Activated CD8-positive, alpha-beta memory T cell treated with anti-CD3 and anti-CD28 coated beads for 36 hours (primary cell): ENCODE data around the gene MFN2. TPM values are rescaled to one million over a fixed set of nuclear protein-coding genes. Genes with fewer than 3 reads are reported as not detected.
"Not testable (repeated sequence)": the region's sequence is repeated elsewhere in the genome, so short reads cannot be mapped to it uniquely, and the experiment has no call there.

Experiments used
- CTCF ChIA-PET: fragments of 350-600 bp; sonication (Branson Sonifier 250); formaldehyde crosslinking; loops from one replicate; lab custom pipeline; 2021; ENCODE audit warnings: antibody characterized with exemption; lab: Charles Lee
- POLR2A ChIA-PET: fragments of 350-600 bp; sonication (Branson Sonifier 250); formaldehyde crosslinking; loops from one replicate; lab custom pipeline; 2021; ENCODE audit warnings: antibody characterized with exemption; lab: Charles Lee
- total RNA-seq, 2 experiments: library from RNA; stranded (reverse); gene quantifications; one replicate each; pipeline ENCODE4 v1.2.3, GENCODE V29; 2021

Gene MFN2
- total RNA-seq, 2 experiments from 2014 or later = 85.9 to 92.6 TPM

DNA sequence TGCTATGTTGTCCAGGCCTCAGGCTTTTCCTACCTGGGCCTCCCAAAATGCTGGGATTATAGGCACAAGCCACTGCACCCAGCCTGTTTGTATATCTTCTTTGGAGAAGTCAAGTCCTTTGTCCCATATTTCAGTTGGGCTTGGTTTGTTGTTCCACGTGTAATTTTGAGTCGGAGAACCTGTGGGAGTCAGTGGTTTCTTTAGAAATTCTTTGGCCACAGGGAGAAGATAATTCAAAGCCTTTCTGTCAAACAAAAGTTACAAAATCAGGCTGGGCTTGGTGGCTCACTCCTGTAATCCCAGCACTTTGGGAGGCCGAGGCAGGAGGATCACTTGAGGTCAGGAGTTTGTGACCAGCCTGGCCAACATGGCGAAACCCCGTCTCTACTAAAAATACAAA, 53.2 kb downstream of the MFN2 start:
- POLR2A ChIA-PET = not testable (repeated sequence)
- CTCF ChIA-PET = interaction anchor here (0.6 kb wide), 1 partner anchor 65 kb away, joined by 3 read pairs; no protein-coding TSS in a partner anchor

DNA sequence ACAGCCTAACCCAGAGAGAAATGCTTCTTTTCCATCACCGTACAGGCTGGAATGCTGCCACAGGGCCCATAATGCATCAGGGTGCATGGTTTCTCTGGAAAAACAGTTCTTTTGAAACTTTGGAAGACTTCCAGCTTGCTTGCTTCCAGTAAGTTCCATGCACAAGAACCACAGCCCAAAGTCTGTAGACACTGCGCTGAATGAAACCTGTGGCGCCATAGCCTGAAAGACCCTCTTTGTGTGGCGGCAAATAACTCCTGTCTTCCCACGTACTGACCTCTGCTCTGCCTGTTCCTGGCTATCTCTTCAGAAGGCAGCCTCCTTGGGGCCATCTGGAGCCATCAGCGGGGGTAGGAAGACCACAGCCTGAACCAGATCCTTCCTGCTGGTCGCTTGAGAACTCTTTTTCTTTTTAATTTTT, 54.1 kb downstream of the MFN2 start:
- CTCF ChIA-PET = no interaction called here
- POLR2A ChIA-PET = no interaction called here

DNA sequence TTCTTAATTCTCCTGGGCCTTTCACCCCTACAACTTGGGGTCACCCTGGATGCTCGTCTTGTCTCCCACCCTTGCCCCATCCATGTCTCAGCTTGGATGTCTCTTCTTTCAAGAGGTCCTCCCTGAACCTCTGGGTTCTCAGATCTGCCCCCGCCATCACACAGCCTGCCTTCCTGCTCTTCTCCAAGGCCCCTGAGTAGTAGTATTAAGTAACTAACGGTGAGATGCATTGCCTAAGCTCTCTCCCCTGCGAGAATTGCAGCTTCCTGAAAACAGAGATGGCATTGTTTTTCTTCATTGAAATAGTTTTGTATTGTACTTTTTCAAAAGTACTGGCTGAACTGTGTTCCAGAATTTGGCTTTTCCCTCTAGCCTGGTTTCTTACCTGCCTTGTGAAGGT, 55.1 kb downstream of the MFN2 start:
- POLR2A ChIA-PET = no interaction called here
- CTCF ChIA-PET = interaction anchor here (0.7 kb wide), 1 partner anchor 26 kb away, joined by 3 read pairs; no protein-coding TSS in a partner anchor

DNA sequence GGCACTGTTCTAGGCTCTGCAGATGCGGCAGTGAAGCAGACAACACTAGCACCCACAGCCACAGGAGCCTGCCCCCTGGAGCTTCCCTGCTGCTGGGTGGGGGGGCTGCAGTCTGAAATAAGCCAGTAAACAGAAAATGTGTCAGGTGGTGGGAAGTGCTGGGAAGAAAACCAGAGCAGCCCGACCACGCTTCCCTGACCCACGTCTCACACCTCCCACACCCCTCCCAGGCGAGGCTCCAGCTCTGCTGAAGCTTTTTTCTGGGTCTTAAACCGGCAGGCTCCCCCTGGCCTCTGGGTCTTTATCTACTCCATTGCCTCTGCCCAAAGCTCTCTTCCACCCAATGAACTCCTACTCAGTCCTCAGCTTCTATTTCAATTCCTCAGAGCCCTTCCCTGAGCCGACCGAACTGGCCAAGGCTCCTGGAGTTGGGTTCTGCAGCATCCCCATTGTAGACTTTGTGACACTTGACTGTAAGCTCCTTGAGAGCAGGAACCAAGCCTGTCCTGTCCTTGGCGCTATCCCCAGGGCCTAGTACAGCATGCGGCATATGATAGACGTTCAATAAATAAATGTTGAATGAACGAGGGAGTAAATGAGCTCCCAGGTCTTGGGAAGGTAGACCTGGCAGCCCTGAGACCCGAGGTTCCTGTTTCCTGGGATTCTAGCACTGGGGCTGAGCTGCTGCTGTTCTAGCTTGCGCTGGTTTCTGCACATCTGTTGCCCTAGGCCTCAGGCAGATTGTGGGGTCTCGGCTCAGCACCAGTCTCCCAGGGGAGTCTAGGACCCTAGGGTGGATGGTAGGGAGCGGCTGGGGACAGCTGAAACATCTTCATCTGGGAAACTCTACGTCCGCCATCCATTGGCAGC, 57.5 kb downstream of the MFN2 start:
- ChIA-PET CTCF (interaction anchor here (1.1 to 1.9 kb wide), 3 partner anchors 30 to 44 kb away, joined by 4 to 5 read pairs (median 5); no protein-coding TSS in a partner anchor), POLR2A (interaction anchor here (0.7 to 0.9 kb wide), 2 partner anchors 13 to 130 kb away, joined by 3 read pairs; no protein-coding TSS in a partner anchor)

DNA sequence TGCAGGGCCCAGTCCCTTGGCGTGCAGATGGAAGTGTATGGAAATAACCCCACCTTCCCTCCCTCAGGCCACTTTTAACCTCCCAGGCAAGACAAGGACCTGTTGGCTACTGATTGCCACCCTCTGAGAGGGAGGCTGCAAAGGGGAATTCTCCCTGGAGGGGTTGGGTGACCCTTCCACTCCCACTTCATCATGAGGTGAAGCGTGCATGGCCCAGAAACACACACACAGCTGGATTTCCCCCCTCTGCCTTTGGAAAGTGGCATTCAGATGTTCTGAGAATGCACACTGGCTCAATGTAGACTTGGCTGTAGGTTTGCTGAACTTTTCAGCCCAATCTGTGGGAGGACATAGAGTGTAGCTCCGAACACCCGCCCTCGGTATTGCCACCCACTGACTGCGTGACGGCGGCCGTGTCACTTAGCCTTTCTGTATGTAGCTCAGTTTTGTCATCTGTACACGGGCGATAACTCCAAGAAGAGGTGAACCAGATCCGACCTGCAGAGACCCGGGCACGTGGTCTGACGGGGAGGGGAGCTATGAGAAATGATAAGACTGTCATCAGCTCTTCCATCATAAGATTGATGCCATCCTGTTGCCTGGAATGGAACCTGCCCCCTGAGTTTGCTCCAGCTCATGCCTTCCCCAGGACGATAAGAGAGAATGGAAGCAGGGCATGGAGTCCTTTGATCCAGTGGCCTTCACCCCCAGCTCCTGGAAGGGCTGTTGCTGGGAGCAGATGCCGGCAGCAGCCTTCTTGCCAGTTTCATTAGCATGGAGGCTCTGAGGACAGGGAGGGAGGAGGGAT, 58.3 kb downstream of the MFN2 start:
- ChIA-PET POLR2A (interaction anchor here (0.7 to 0.9 kb wide), 2 partner anchors 12 to 131 kb away, joined by 3 read pairs; no protein-coding TSS in a partner anchor), CTCF (interaction anchor here (0.7 to 1.9 kb wide), 7 partner anchors 8 to 82 kb away, joined by 3 to 5 read pairs (median 4); partner anchors contain the start of gene MIIP)

DNA sequence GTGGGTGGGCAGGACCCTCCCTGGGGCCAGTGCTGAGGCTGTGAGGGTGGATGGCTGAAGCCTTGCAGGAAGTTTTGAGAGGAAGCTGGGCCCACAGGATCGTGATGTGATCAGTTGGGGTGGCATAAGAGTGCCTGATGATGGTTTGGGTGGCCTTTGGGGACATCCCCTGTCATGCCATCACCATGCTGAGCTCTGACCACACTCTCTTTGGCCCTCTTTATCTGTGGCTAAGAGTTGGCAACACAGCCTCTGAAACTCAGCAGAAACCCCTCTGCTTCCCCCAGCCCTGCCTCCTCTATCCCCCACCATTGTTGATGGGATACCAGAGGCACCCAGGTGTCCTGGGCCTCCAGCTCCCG, 58.9 kb downstream of the MFN2 start:
- POLR2A ChIA-PET = interaction anchor here (1.4 kb wide), 1 partner anchor 129 kb away, joined by 5 read pairs; no protein-coding TSS in a partner anchor

DNA sequence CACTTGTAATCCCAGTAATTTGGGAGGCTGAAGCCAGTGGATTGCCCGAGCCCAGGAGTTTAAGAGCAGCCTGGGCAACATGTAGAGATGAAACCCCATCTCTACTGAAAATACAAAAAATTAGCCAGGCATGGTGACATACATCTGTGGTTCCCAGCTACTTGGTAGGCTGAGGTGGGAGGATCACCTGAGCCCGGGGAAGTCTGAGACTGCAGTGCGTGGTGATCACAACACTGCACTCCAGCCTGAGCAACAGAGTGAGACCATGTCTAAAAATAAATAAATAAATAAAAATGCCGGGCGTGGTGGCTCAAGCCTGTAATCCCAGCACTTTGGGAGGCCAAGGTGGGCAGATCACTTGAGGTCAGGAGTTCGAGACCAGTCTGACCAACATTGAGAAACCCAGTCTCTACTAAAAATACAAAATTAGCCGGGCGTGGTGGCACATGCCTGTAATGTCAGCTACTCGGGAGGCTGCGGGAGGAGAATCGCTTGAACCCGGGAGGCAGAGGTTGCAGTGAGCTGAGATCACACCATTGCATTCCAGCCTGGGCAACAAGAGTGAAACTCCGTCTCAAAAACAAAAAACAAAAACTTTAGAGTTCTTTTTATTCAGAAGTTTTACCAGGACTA, 59.7 kb downstream of the MFN2 start:
- ChIA-PET CTCF (interaction anchor here (0.6 to 1.5 kb wide), 5 partner anchors 8 to 38 kb away, joined by 3 to 5 read pairs (median 3); partner anchors contain the start of gene MIIP), POLR2A (interaction anchor here (0.6 to 1.4 kb wide), 4 partner anchors 21 to 195 kb away, joined by 4 to 16 read pairs (median 6); partner anchors contain the start of gene MIIP)

More for the DNA sequence above, 58.9 kb downstream of the MFN2 start:
- CTCF ChIA-PET = interaction anchor here (0.7 to 1.7 kb wide), 5 partner anchors 8 to 82 kb away, joined by 3 to 5 read pairs (median 4); partner anchors contain the start of gene MIIP

DNA sequence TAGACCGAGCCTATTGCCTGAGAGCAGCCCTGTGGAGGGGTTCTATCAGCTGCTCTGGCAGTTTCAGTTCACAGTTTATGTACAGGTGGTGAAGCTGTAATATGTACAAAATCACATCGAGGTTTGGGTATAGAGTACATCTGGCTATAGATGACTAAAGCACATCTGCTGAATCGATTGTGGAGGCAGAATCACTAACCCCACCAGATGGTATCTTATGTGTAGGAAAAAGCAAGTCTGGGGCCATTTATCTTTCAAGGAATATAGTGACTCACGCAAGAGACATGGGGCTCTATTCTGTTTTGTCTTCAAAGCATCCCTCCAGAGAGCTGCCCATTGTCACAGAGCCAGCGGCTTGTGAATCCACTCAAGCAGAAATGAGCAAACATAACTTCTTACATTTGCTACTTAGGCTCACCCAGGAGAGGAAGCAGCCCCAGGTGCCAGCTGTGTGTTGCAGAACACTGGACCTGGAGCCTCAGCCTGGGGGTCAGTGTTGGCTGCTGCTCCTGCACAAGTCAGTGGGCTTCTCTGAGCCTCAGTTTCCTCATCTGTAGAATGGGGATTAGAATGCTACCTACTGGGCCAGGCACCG, 60.3 kb downstream of the MFN2 start:
- POLR2A ChIA-PET = interaction anchor here (0.6 to 1.4 kb wide), 6 partner anchors 18 to 195 kb away, joined by 3 to 16 read pairs (median 6); partner anchors contain the start of gene MIIP

DNA sequence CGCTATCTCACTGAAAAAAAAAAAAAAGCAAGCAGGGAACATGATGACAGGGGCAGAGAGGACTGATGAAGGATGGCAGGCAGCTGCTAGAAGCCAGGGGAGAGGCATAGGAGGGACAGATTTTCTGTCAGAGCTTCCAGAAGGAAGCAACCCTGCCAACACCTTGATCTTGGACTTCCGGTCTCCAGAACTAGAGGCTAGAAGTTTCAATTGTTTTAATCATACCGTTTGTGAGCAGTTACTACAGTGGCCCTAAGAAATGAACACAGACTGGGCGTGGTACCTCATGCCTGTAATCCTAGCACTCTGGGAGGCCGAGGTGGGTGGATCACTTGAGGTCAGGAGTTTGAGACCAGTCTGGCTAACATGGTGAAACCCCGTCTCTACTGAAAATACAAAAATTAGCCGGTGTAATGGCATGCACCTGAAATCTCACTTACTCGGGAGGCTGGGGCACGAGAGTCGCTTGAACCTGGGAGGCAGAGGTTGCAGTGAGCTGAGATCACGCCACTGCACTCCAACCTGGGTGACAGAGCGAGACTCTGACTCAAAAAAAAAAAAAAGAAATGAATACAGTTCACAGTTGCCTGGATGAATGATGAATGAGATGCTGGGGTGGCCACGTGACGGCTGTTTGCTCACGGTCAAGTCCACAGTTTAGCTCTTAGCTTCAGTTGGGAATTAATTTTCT, 64.1 kb downstream of the MFN2 start:
- POLR2A ChIA-PET = interaction anchor here (0.6 to 5.0 kb wide), 4 partner anchors 19 to 827 kb away, joined by 3 to 35 read pairs (median 4); partner anchors contain the start of gene TNFRSF8
- CTCF ChIA-PET = interaction anchor here (1.0 to 2.5 kb wide), 3 partner anchors 11 to 35 kb away, joined by 4 to 10 read pairs (median 4); no protein-coding TSS in a partner anchor

More for the DNA sequence above, 60.3 kb downstream of the MFN2 start:
- CTCF ChIA-PET = interaction anchor here (0.6 to 1.5 kb wide), 3 partner anchors 14 to 38 kb away, joined by 3 read pairs; partner anchors contain the start of gene MIIP

DNA sequence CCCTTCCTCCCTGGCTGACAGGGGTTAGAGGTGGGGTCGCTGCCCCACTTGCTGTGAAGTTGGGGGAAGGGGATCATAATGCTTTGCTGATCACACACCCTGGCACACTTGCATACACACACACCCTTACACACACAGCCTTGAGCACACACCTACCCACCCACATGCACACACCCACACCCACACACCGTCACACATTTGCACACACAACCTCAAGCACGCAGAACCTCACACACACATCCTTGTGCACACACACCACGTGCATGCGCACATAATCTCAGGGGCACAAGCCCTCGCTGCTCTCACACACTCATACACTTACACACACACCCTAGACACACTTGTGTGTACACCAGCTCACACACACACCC, 66.5 kb downstream of the MFN2 start:
- ChIA-PET CTCF (interaction anchor here (1.3 to 3.1 kb wide), 3 partner anchors 12 to 21 kb away, joined by 4 to 25 read pairs (median 10); no protein-coding TSS in a partner anchor), POLR2A (interaction anchor here (0.7 to 5.0 kb wide), 5 partner anchors 10 to 138 kb away, joined by 3 to 35 read pairs (median 4); no protein-coding TSS in a partner anchor)

DNA sequence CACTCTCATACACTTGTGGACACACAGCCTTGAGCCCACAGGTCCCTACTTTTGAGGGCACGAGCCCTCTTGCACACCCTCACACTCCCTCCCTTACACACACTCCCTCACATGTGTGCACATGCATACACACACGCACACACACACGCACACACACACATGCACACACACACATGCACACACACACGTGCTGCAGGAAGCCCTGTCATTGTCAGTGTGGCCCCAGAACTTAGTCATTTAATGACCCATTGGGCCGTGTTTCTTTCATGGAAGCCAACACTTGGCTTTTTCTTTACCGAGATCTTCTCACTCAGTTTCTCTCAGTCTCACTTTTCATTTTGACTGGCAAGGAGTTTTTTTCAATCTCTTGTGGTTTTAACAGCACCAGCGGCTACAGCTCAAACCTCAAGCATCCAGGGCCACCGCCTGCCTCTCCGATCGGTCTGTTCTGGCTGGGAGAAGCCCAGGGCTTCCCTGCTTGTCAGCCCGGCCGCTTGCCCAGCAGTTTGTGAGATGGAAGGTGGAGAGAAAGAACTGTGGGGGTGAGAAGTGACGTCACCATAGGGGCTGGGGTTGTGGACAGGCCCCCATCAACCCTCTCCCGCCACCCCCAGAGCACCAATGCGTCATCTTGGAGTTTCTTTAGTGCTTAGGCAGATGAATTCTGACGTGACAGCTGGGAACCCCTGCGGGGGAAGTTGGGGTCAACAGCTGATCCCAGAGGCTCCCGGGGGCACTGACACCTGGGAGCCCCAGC, 67.1 kb downstream of the MFN2 start:
- ChIA-PET POLR2A (interaction anchor here (0.7 to 5.0 kb wide), 5 partner anchors 10 to 139 kb away, joined by 3 to 35 read pairs (median 3); no protein-coding TSS in a partner anchor), CTCF (interaction anchor here (1.3 to 3.1 kb wide), 4 partner anchors 8 to 21 kb away, joined by 4 to 25 read pairs (median 7); no protein-coding TSS in a partner anchor)

DNA sequence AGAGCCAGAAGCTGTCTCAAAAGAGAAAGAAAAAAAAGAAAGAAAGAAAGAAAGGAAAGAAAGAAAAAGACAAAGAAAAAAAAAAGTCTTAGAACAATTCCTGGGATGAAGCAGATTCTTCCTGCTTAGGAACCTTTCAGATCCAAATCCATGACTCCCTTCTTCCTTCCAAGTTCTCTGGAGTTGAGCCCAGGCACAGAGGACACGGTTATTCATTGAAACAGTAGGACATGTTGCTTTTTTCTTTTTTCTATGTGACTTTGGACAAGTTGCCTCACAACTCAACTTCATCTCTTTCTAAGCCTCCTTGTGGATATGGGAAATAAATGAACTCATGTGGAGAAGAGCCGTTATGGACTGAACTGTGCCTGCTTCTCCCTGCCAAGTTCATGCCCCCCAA, 68.1 kb downstream of the MFN2 start:
- CTCF ChIA-PET = interaction anchor here (0.7 to 3.1 kb wide), 4 partner anchors 9 to 41 kb away, joined by 3 to 25 read pairs (median 4); no protein-coding TSS in a partner anchor
- POLR2A ChIA-PET = interaction anchor here (5.0 kb wide), 1 partner anchor 140 kb away, joined by 35 read pairs; no protein-coding TSS in a partner anchor

DNA sequence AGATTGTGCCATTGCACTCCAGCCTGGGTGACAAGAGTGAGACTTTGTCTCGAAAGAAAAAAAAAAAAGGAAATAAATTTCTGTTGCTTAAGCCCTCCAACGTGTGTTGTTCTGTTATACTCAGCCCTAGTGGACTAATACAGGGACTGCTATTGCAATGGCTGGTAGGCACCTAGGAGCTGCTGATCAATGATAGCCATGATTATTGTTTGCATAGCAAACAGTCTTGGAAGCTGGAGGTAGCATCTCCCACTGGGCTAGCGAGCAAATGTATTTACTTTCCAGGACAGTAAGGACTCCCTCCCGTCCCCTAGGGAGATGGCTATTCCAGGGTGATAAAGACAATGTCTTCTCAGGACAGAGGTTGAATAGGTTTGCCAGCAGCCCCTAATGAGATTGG, 69.4 kb downstream of the MFN2 start:
- POLR2A ChIA-PET = no interaction called here
- CTCF ChIA-PET = interaction anchor here (1.3 to 1.6 kb wide), 3 partner anchors 10 to 29 kb away, joined by 3 to 5 read pairs (median 5); no protein-coding TSS in a partner anchor

DNA sequence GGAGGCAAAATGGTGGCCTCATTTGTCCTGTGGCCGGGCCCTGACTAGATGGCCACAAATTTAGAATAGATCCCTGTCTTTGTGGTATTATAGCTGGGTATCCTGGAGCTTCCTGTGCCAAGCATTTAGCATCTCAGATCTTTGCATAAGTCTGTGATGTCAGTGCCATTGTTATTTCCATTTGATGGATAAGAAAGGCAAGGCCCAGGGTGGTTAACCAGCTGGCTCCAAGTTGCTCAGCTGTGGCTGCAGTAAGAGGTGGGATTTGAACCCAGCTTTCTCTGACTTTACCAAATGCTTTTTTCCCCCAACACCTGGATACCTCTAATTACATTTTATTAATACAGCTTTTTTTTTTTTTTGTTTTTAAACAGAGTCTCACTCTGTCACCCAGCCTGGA, 71.1 kb downstream of the MFN2 start:
- ChIA-PET CTCF (interaction anchor here (1.1 to 2.0 kb wide), 5 partner anchors 12 to 73 kb away, joined by 3 to 8 read pairs (median 3); partner anchors contain the start of gene TNFRSF8), POLR2A (interaction anchor here (0.5 to 1.3 kb wide), 5 partner anchors 10 to 143 kb away, joined by 3 to 8 read pairs (median 5); no protein-coding TSS in a partner anchor)

DNA sequence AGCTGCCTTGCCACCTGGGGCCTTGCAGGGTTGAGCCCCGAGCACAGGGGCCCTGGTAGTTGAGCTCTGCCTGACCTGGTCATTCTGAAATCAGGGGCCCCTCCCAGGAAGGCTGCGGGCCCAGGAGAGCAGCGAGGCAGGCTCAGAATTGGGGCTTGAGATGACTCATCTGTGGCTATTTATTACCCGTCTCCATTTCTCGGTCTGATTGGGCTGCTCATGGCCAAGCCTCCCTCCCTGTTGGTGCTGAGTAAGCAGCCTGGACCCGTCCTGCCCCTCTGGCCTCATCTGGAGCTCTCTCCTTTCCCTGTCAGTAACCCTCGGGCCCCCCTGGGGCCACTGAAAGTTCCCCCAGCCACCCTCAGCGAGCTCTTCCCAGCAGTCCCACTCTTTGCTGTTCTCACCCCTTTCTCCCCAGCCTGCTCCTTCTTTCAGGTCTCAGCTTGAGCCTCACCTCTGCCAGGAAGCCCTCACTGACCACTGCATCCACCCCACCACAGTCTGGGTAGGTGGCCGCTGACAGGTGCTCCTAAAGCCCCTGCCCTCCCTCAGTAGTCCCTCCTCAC, 71.8 kb downstream of the MFN2 start:
- ChIA-PET CTCF (interaction anchor here (0.6 to 2.0 kb wide), 6 partner anchors 11 to 72 kb away, joined by 3 to 8 read pairs (median 3); partner anchors contain the start of gene TNFRSF8), POLR2A (interaction anchor here (0.5 to 1.3 kb wide), 6 partner anchors 9 to 144 kb away, joined by 3 to 8 read pairs (median 5); no protein-coding TSS in a partner anchor)
